Measurements from ENCODE around the gene CPEB4.

- TF ChIP-seq POLR2AphosphoS5 (IDR thresholded peaks at IDR 0.05), result no peak
- TF ChIP-seq CTCF (IDR thresholded peaks at IDR 0.05 in 8 of 11, conservative IDR thresholded peaks at IDR 0.05 in 3 of 11), result no peak
Observed at GRCh38 chr5:173944511-173944910, 56.4 kb downstream of the CPEB4 start.
